H1 (cell line): Measurements from ENCODE around the gene PPP2R2C. TPM values are rescaled to one million over a fixed set of nuclear protein-coding genes. Genes with fewer than 3 reads are reported as not detected.
A peak's percentile ranks its signal among the peaks of the same experiment; 100 is the strongest.

Source experiments
- CTCF ChIA-PET: fragments of 300-600 bp; sonication (Branson Sonifier 250); formaldehyde crosslinking; loops from one replicate; lab custom pipeline; 2021; ENCODE audit not compliant: partially characterized antibody; lab: Charles Lee
- POLR2A ChIA-PET: fragments of 300-600 bp; sonication (Branson Sonifier 250); formaldehyde crosslinking; loops from one replicate; lab custom pipeline; 2021; ENCODE audit warnings: inconsistent platforms; ENCODE audit not compliant: partially characterized antibody; lab: Charles Lee
- DNase-seq, 2 experiments: peaks; one replicate each; pipeline versions ENCODE4 v3.0.0 to v3.0.0-alpha.2; 2010 to 2022; ENCODE audit warnings: low spot score in 2 of 2, low read depth in 1 of 2, mixed read lengths in 1 of 2
- FAIRE-seq: peaks from 2 replicates; lab custom pipeline; 2011; peaks lifted over from hg19 to GRCh38; lab: Jason Lieb, UNC
- H2AFZ ChIP-seq: 2 replicates; pipeline ENCODE4 v1.8.1; 2012; ENCODE audit warnings: low read length, inconsistent platforms
- H2AK5ac ChIP-seq: 2 replicates; pipeline ENCODE4 v1.6.1; 2013; ENCODE audit warnings: low read depth, low read length
- H2BK120ac ChIP-seq: replicated peaks from 2 replicates; pipeline ENCODE3; 2013; ENCODE audit warnings: low read depth, low read length, inconsistent platforms
- H2BK12ac ChIP-seq: 2 replicates; pipeline ENCODE4 v1.6.1; 2013; ENCODE audit warnings: low read depth, low read length
- H2BK15ac ChIP-seq: 2 replicates; pipeline ENCODE4 v1.6.1; 2013; ENCODE audit warnings: low read length
- H2BK20ac ChIP-seq: 2 replicates; pipeline ENCODE4 v1.6.1; 2013; ENCODE audit warnings: low read length
- H2BK5ac ChIP-seq: 2 replicates; pipeline ENCODE4 v1.6.1; 2013; ENCODE audit warnings: low read depth, low read length
- H3K14ac ChIP-seq: 2 replicates; pipeline ENCODE4 v1.6.1; 2013; ENCODE audit warnings: inconsistent platforms; ENCODE audit not compliant: insufficient read length
- H3K18ac ChIP-seq: 2 replicates; pipeline ENCODE4 v1.6.1; 2013; ENCODE audit warnings: low read length; ENCODE audit errors: extremely low read depth
- H3K23ac ChIP-seq: 2 replicates; pipeline ENCODE4 v1.6.1; 2013; ENCODE audit warnings: inconsistent platforms; ENCODE audit not compliant: insufficient read length
- H3K23me2 ChIP-seq: 2 replicates; pipeline ENCODE4 v1.6.1; 2013; ENCODE audit warnings: low read depth, low read length
- H3K27ac ChIP-seq: 2 replicates; pipeline ENCODE4 v1.6.1; 2011; ENCODE audit warnings: low read depth, low read length, inconsistent platforms
- H3K27me3 ChIP-seq, 4 experiments: replicated peaks in 1 of 4; 1 replicate in 1 of 4; 2 replicates in 3 of 4; pipeline versions ENCODE4 v1.6.1 to v1.8.1; 2011 to 2013; ENCODE audit warnings: low read length in 3 of 4, mild to moderate bottlenecking in 3 of 4, inconsistent platforms in 2 of 4, mixed read lengths in 2 of 4, moderate library complexity in 1 of 4; ENCODE audit not compliant: control insufficient read depth in 3 of 4, insufficient read depth in 3 of 4; ENCODE audit errors: extremely low read depth in 1 of 4
- H3K36me3 ChIP-seq, 4 experiments: 2 replicates each; pipeline versions ENCODE4 v1.6.1 to v1.8.1; 2011 to 2013; ENCODE audit warnings: mild to moderate bottlenecking in 4 of 4, low read length in 3 of 4, moderate library complexity in 2 of 4, control low read depth in 1 of 4, inconsistent platforms in 1 of 4; ENCODE audit not compliant: insufficient read depth in 4 of 4, control insufficient read depth in 2 of 4
- H3K4ac ChIP-seq: replicated peaks from 2 replicates; pipeline ENCODE3; 2013; ENCODE audit warnings: low read length, low read depth, mixed read lengths, inconsistent platforms; ENCODE audit not compliant: insufficient read length
- H3K4me1 ChIP-seq, 4 experiments: replicated peaks in 1 of 4; 1 replicate in 1 of 4; 2 replicates in 3 of 4; pipeline versions ENCODE4 v1.6.1 to v1.8.1; 2011 to 2013; ENCODE audit warnings: low read length in 3 of 4, inconsistent platforms in 2 of 4, mixed read lengths in 1 of 4; ENCODE audit not compliant: insufficient read depth in 4 of 4, control insufficient read depth in 3 of 4
- H3K4me2 ChIP-seq, 2 experiments: 2 replicates each; pipeline versions ENCODE4 v1.6.1 to v1.8.1; 2011 to 2013; ENCODE audit warnings: low read depth in 2 of 2, low read length in 2 of 2, control low read depth in 1 of 2, inconsistent platforms in 1 of 2, mild to moderate bottlenecking in 1 of 2; ENCODE audit not compliant: insufficient read depth in 1 of 2
- H3K4me3 ChIP-seq, 4 experiments: fragments of 200-600, 300-600 bp in 1 of 4; sonication (generic), shearing (Covaris generic), sonication (Bioruptor Twin) in 1 of 4; 2 replicates each; pipeline versions ENCODE4 v1.5.1 to v1.8.1; 2011 to 2016; ENCODE audit warnings: low read length in 4 of 4, low read depth in 3 of 4, control low read depth in 2 of 4, inconsistent platforms in 2 of 4, mild to moderate bottlenecking in 2 of 4, mixed read lengths in 1 of 4, moderate library complexity in 1 of 4; ENCODE audit not compliant: insufficient read depth in 2 of 4; ENCODE audit errors: extremely low read depth in 1 of 4
- H3K56ac ChIP-seq: replicated peaks from 2 replicates; pipeline ENCODE3; 2013; ENCODE audit warnings: low read depth, mild to moderate bottlenecking, mixed read lengths, low read length, inconsistent platforms; ENCODE audit not compliant: insufficient read length
- H3K79me1 ChIP-seq: 2 replicates; pipeline ENCODE4 v1.6.1; 2013; ENCODE audit warnings: low read depth, low read length, control low read depth
- H3K79me2 ChIP-seq, 2 experiments: 2 replicates each; pipeline versions ENCODE4 v1.6.1 to v1.8.1; 2012 to 2013; ENCODE audit warnings: low read length in 2 of 2, mild to moderate bottlenecking in 2 of 2, inconsistent platforms in 1 of 2; ENCODE audit not compliant: insufficient read depth in 2 of 2, control insufficient read depth in 1 of 2
- H3K9ac ChIP-seq, 4 experiments: replicated peaks in 1 of 4; 1 replicate in 1 of 4; 2 replicates in 3 of 4; pipeline versions ENCODE4 v1.6.1 to v1.8.1; 2011 to 2013; ENCODE audit warnings: low read depth in 3 of 4, low read length in 3 of 4, control low read depth in 2 of 4, mild to moderate bottlenecking in 2 of 4, moderate library complexity in 2 of 4, inconsistent platforms in 1 of 4; ENCODE audit errors: extremely low read depth in 1 of 4
- H3K9me3 ChIP-seq, 2 experiments: 2 replicates each; pipeline versions ENCODE4 v1.6.1 to v1.8.1; 2012 to 2013; ENCODE audit warnings: mild to moderate bottlenecking in 2 of 2, moderate library complexity in 2 of 2, control low read depth in 1 of 2, inconsistent platforms in 1 of 2, low read depth in 1 of 2, low read length in 1 of 2, mixed read lengths in 1 of 2; ENCODE audit not compliant: insufficient read depth in 2 of 2
- H4K20me1 ChIP-seq, 2 experiments: replicated peaks in 1 of 2; 2 replicates each; pipeline versions ENCODE3 to v1.8.1; 2011 to 2013; ENCODE audit warnings: inconsistent platforms in 2 of 2, low read length in 2 of 2, mild to moderate bottlenecking in 1 of 2; ENCODE audit not compliant: insufficient read depth in 2 of 2, control insufficient read depth in 1 of 2
- H4K5ac ChIP-seq: 2 replicates; pipeline ENCODE4 v1.6.1; 2013; ENCODE audit warnings: low read length, low read depth, mixed read lengths, inconsistent platforms; ENCODE audit not compliant: insufficient read length
- H4K8ac ChIP-seq: 2 replicates; pipeline ENCODE4 v1.8.0; 2013; ENCODE audit warnings: mild to moderate bottlenecking, moderate library complexity, low read length, inconsistent platforms; ENCODE audit not compliant: insufficient read depth; ENCODE audit errors: extremely low read depth
- H4K91ac ChIP-seq: replicated peaks from 2 replicates; pipeline ENCODE3; 2013; ENCODE audit warnings: low read length, mixed read lengths, inconsistent platforms; ENCODE audit not compliant: insufficient read length
- HDAC2 ChIP-seq, 2 experiments: fragments of 300-600 bp in 1 of 2; sonication (generic) in 1 of 2; IDR thresholded peaks; 2 replicates each; pipeline ENCODE4 v1.6.1; 2011 to 2012; ENCODE audit warnings: low read depth in 2 of 2, low read length in 2 of 2, mild to moderate bottlenecking in 2 of 2, moderate library complexity in 2 of 2, borderline replicate concordance in 1 of 2, inconsistent platforms in 1 of 2
- KDM1A ChIP-seq: fragments of 200-600, 300-600 bp; sonication (generic); IDR thresholded peaks from 2 replicates; pipeline ENCODE4 v1.7.1; 2016; ENCODE audit warnings: mild to moderate bottlenecking, low read length, borderline replicate concordance
- MAFK ChIP-seq: IDR thresholded peaks from 2 replicates; pipeline ENCODE4 v1.6.1; 2012; ENCODE audit warnings: low read depth, mild to moderate bottlenecking, improper control_type of control experiment, low read length
- WGBS, 2 experiments: shearing (Covaris generic) in 1 of 2; methylation state at CpG; one replicate each; pipeline versions ENCODE4 v1.1.6 to v1.1.7; 2013 to 2015; ENCODE audit warnings: low lambda C conversion rate in 2 of 2, mixed read lengths in 2 of 2, inconsistent platforms in 1 of 2, low coverage in 1 of 2, missing lambda C conversion rate in 1 of 2; ENCODE audit not compliant: insufficient replicate concordance in 2 of 2, insufficient coverage in 1 of 2, insufficient read length in 1 of 2; ENCODE audit errors: extremely low coverage in 1 of 2, missing lambda C conversion rate in 1 of 2; 5-methylcytosine and 5-hydroxymethylcytosine counted together
- polyA plus RNA-seq, 7 experiments: library from polyadenylated mRNA; depleted of rRNA in 3 of 7; stranded (reverse) in 5 of 7; unstranded in 2 of 7; fragments of >200 nt in 5 of 7; fragments of 200-250 nt in 2 of 7; gene quantifications; 1 replicate in 5 of 7; 2 replicates in 1 of 7; 4 replicates in 1 of 7; pipeline versions ENCODE4 v1.2.1 to v1.2.3, GENCODE V29; 2011 to 2013; ENCODE audit warnings: missing spikeins in 2 of 7, mixed read lengths in 2 of 7
- total RNA-seq: library from RNA; stranded (reverse); fragmentation: NEBNext Ultra II Directional; extraction: Animal tissue kit (Norgen Biotek cat#: 25700); gene quantifications from 2 replicates; pipeline ENCODE4 v1.2.1, GENCODE V29; 2021

The PPP2R2C gene
- total and polyA plus RNA-seq, 2 of the 8 experiments (the other 6 are each of a cell fraction or from before 2014, with no cell fraction given) = 6.4 TPM

GRCh38 chr4:6393544-6394475, 78.6 kb downstream of the PPP2R2C start:
- H3K23me2 ChIP-seq = no peaks in the 10 kb centered on the region
- H3K4me3 ChIP-seq = no peak overlapping the region
- H4K5ac ChIP-seq = no peak overlapping the region
- no peaks in the 10 kb centered on the region for H3K79me1 ChIP-seq
- no peak overlapping the region for H2BK120ac ChIP-seq
- H2AFZ ChIP-seq = no peak overlapping the region
- 0 out of 2 replicates have a peak overlapping the region, but pooled peaks have one; percentile 29 for H2BK15ac ChIP-seq
- no peak overlapping the region for H2BK5ac ChIP-seq
- ChIA-PET POLR2A (no interaction called here), CTCF (interaction anchor here (0.7 to 1.8 kb wide), 2 partner anchors 27 to 153 kb away, joined by 3 to 4 read pairs; no protein-coding TSS in a partner anchor)
- no peak overlapping the region for H2AK5ac ChIP-seq
- H3K4ac ChIP-seq = no peak overlapping the region
- 88% methylated on average over 16 of the region's 16 CpGs; no CpG with 5 or more reads in 1 of the 2 experiments for WGBS, 2 experiments
- no peak overlapping the region for H3K56ac ChIP-seq
- no peak overlapping the region for H3K4me2 ChIP-seq
- no peaks in the 10 kb centered on the region for H3K79me2 ChIP-seq
- peak overlapping the region; percentile 11; the same call in 1 of the 2 replicates for H4K8ac ChIP-seq
- H3K9ac ChIP-seq = no peak overlapping the region
- H3K4me1 ChIP-seq = peaks cover 0 to 4% (median under 1%) of the 10 kb centered on the region in 4 experiments; a peak in 4 of 7 replicates
- H3K9me3 ChIP-seq = no peaks in the 10 kb centered on the region
- no peak overlapping the region for H3K14ac ChIP-seq
- FAIRE-seq (no peak), DNase-seq (no peak)
- no peak overlapping the region for H3K23ac ChIP-seq
- H2BK12ac ChIP-seq = no peak overlapping the region
- H4K20me1 ChIP-seq = no peaks in the 10 kb centered on the region
- H2BK20ac ChIP-seq = no peak overlapping the region
- H4K91ac ChIP-seq = no peak overlapping the region
- no peaks in the 10 kb centered on the region for H3K36me3 ChIP-seq
- no peak overlapping the region for H3K27ac ChIP-seq
- H3K18ac ChIP-seq = no peak overlapping the region
- TF ChIP-seq MAFK (no peak), HDAC2 (IDR thresholded peaks at IDR 0.05; ENCODE audit: borderline replicate concordance in 1 of 2, low read depth in 2 of 2, low read length in 2 of 2) (peak in 1 of 2 experiments; percentile 54; a peak in 1 of 4 replicates), KDM1A (peak; percentile 88; the same call in 1 of the 2 replicates)
- TF ChIP-seq, all 59 proteins: peak for 2
- H3K27me3 ChIP-seq = no peaks in the 10 kb centered on the region
